Right lobe of liver (tissue), 6 donors: ENCODE results near the gene CCDC167. TPM values are rescaled to one million over a fixed set of nuclear protein-coding genes. Genes with fewer than 3 reads are reported as not detected.
A peak's percentile ranks its signal among the peaks of the same experiment; 100 is the strongest.

ENCODE experiments used
- ATAC-seq, 4 donors: fragments of 200-7000 bp; cut with Tn5 transposase; one replicate each; pipeline ENCODE4 v1.9.1; 2020; ENCODE audit warnings: mild to moderate bottlenecking in 4 of 4, moderate library complexity in 4 of 4
- DNase-seq, 3 donors: peaks; one replicate each; pipeline ENCODE4 v3.0.0-alpha.2; 2020
- H3K27ac ChIP-seq, 3 donors: fragments of 200-600 bp; one replicate each; pipeline ENCODE4 v1.8.0; 2022
- H3K27me3 ChIP-seq, 2 donors: fragments of 200-600 bp; one replicate each; pipeline ENCODE4 v1.8.0; 2022
- H3K36me3 ChIP-seq, 4 donors: fragments of 200-600 bp; sonication (generic) in 1 of 4; one replicate each; pipeline versions ENCODE4 v1.5.1 to v1.8.0; 2017 to 2022; ENCODE audit warnings: control low read depth in 1 of 4
- H3K4me1 ChIP-seq, 4 donors: fragments of 200-600 bp; sonication (generic) in 1 of 4; one replicate each; pipeline versions ENCODE4 v1.5.1 to v1.8.0; 2017 to 2022; ENCODE audit warnings: control low read depth in 1 of 4
- H3K4me3 ChIP-seq, 3 donors: fragments of 200-600 bp; one replicate each; pipeline ENCODE4 v1.8.0; 2022
- H3K9me3 ChIP-seq, 4 donors: fragments of 200-600 bp; sonication (generic) in 1 of 4; one replicate each; pipeline versions ENCODE4 v1.5.1 to v1.8.0; 2017 to 2022; ENCODE audit warnings: control low read depth in 1 of 4
- POLR2A ChIP-seq: fragments of 450-650 bp; IDR thresholded peaks from one replicate; pipeline ENCODE4 v1.6.1; 2017; ENCODE audit warnings: antibody characterized with exemption, mild to moderate bottlenecking
- WGBS: methylation state at CpG from one replicate; pipeline ENCODE4 v1.1.6; 2018; ENCODE audit warnings: low coverage, low lambda C conversion rate; ENCODE audit not compliant: insufficient coverage; ENCODE audit errors: missing lambda C conversion rate; 5-methylcytosine and 5-hydroxymethylcytosine counted together
- intact Hi-C, 2 donors: fragments of 100-400 bp; cut with DNase I; formaldehyde crosslinking; loops; one replicate each; pipeline versions ENCODE4 v1.11.2 to v1.14.1; 2022
- total RNA-seq, 6 experiments: library from RNA; depleted of rRNA in 2 of 6; stranded (reverse); fragments of >200 nt in 2 of 6; fragmentation: NEBNext Ultra II Directional in 3 of 6; extraction: Animal tissue kit (Norgen Biotek cat#: 25700) in 3 of 6; gene quantifications; one replicate each; pipeline versions ENCODE4 v1.1.0 to v1.2.4, GENCODE V29; 2016 to 2023
- TF ChIP-seq, protein P1 (sequence below), 4 donors: fragments of 200-600 bp in 3 of 4; fragments of 450-650 bp in 1 of 4; IDR thresholded peaks; one replicate each; pipeline versions ENCODE4 v1.5.1 to v1.8.0; 2016 to 2022; ENCODE audit warnings: antibody characterized with exemption in 4 of 4, mild to moderate bottlenecking in 2 of 4
- donor health status: DM: no; HTN: yes; CAD: no.
- donor health status: DM: no; HTN: no; CAD: no.
- donor health status: DM: no; HTN: no; CAD: no.
- donor health status: DM: no; HTN: yes; CAD: no.
- donor health status: DM: no; HTN: yes; CAD: no.

CCDC167 gene
- total RNA-seq, 6 experiments from 2014 or later: 16.5 to 103 (median 26.9) TPM

DNA sequence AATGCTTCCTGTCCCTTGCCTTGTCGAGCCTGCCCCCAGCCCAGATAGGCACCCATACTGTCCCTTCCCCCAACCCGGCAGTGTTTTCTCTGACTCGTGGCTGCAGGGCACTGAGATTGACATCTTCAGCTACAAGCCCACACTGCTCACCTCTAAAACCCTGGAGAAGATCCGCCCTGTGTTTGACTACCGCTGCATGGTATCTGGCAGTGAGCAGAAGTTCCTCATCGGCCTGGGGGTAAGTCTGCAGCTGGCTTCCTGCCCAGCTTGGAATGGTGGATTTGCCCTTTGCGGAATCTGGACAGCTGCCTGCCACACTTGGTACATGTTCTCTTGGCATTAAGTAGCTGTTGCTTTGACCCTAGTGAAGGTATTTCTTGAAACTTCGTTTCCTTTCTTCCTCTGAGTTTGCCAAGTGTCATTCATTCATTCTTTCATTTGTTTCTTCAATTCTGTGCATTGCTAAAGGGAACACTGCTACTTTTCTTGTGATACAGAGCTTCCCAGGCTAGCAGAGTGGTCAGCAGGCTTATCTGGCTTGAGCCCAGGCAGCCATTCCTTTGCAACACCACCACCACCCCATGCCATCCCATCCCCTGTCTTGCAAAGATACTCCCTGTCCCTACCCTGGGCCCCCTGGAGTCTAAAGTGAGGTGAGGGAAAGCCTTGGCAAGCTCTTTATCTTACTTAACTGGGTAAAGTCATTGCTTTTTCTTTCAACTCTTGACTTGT lies 26.2 kb downstream of the CCDC167 start:
- DNase-seq: peak; percentile 80 to 93 (median 89)

DNA sequence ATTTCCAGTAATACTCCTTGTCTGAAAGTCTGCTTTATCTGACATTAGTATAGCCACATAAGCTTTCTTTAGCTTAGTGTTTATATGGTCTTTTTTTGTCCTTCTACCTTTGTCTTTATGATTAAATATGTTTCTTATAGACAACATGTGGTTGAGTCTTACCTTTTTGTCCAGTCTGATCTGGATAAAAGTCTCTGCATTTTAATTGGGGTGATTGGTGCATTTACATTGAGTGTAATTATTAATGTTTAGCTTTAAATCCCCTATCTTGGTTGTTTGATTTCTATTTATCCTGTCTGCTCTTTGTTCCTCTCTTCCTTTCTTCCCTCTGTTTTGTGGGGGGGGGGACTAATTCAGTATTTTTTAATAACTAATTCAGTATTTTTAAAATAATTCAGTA lies 32.0 kb downstream of the CCDC167 start:
- Histone ChIP-seq H3K9me3 (peaks cover 0 to 4% (median 0%) of the 10 kb centered on the region in 4 donors), H3K36me3 (peaks cover 0 to 29% (median 12%) of the 10 kb centered on the region in 4 donors), H3K27ac (no peak overlapping the region), H3K4me1 (peaks cover 0 to 1% (median under 1%) of the 10 kb centered on the region in 4 donors), H3K4me3 (no peak overlapping the region), H3K27me3 (no peaks in the 10 kb centered on the region)
- ATAC-seq: no peak
- intact Hi-C loops: no loop called here
- TF ChIP-seq, protein P1, sequence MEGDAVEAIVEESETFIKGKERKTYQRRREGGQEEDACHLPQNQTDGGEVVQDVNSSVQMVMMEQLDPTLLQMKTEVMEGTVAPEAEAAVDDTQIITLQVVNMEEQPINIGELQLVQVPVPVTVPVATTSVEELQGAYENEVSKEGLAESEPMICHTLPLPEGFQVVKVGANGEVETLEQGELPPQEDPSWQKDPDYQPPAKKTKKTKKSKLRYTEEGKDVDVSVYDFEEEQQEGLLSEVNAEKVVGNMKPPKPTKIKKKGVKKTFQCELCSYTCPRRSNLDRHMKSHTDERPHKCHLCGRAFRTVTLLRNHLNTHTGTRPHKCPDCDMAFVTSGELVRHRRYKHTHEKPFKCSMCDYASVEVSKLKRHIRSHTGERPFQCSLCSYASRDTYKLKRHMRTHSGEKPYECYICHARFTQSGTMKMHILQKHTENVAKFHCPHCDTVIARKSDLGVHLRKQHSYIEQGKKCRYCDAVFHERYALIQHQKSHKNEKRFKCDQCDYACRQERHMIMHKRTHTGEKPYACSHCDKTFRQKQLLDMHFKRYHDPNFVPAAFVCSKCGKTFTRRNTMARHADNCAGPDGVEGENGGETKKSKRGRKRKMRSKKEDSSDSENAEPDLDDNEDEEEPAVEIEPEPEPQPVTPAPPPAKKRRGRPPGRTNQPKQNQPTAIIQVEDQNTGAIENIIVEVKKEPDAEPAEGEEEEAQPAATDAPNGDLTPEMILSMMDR (IDR thresholded peaks at IDR 0.05): no peak
- no peak for TF ChIP-seq POLR2A
- no peak for DNase-seq

More for the DNA sequence above, 26.2 kb downstream of the CCDC167 start:
- no peak overlapping the region for H3K4me3 ChIP-seq
- peak; percentile 86 to 95 (median 90) for ATAC-seq
- no peaks in the 10 kb centered on the region for H3K27me3 ChIP-seq
- H3K9me3 ChIP-seq: no peaks in the 10 kb centered on the region
- whole genome bisulfite sequencing: 31% methylated on average over 8 of the region's 8 CpGs
- peaks cover 5 to 42% (median 19%) of the 10 kb centered on the region in 4 donors for H3K36me3 ChIP-seq
- TF ChIP-seq, protein P1 (IDR thresholded peaks at IDR 0.05): no peak
- TF ChIP-seq POLR2A: no peak
- intact Hi-C loops: no loop called here
- peaks cover 0 to 15% (median 3%) of the 10 kb centered on the region in 4 donors for H3K4me1 ChIP-seq
- H3K27ac ChIP-seq: no peak overlapping the region

DNA sequence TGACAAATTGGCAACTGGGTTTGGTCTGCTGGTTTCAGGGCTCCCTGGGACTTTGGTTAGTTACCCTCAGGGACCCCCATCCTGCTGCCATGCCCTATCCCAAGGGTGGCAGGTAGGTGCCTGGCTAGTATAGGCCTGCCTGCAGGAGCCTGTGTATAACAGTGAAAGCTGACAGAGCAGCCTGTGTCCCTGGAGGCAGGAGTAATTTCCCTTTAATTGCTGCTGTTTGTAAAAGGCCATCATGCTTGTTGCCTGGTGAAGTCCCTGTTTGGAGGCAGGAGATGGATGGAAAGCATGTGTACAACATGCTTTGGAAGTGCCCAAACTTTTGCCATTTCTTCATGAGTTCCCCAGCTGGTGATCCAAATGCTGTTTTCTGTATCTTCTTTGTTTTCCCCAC lies 36.6 kb downstream of the CCDC167 start:
- Histone ChIP-seq H3K36me3 (peaks cover 0 to 49% (median 19%) of the 10 kb centered on the region in 4 donors), H3K27me3 (no peaks in the 10 kb centered on the region), H3K4me3 (no peak overlapping the region), H3K4me1 (no peaks in the 10 kb centered on the region), H3K27ac (no peak overlapping the region), H3K9me3 (peaks cover 0 to 4% (median 0%) of the 10 kb centered on the region in 4 donors)
- TF ChIP-seq, protein P1 (IDR thresholded peaks at IDR 0.05): no peak
- no peak for TF ChIP-seq POLR2A
- no peak for ATAC-seq
- DNase-seq: no peak
- intact Hi-C loops: no loop called here

DNA sequence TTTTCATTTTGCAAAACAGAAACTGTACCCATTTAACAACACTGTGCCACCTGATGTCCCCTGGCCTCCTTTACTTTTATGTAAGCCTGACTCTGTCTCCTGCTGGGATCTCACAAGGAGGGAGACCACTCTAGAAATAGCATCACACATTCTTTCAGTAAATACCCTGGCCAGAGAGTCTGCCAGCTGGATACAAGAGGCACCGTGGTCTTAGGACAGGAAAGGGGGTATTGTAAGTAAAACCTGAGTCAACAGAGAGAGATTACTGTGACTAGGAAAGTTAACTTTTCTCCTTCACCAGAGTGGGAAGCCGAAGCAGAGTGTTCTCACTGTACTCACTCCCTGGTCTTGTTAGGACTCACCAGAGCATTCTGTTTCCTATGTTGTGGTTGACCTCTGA lies 38.9 kb downstream of the CCDC167 start:
- WGBS: 83% methylated on average over 1 of the region's 2 CpGs
- Histone ChIP-seq H3K4me3 (no peak overlapping the region), H3K27me3 (no peaks in the 10 kb centered on the region), H3K4me1 (no peaks in the 10 kb centered on the region), H3K36me3 (peaks cover 0 to 51% (median 19%) of the 10 kb centered on the region in 4 donors), H3K27ac (no peak overlapping the region), H3K9me3 (no peaks in the 10 kb centered on the region)
- ATAC-seq (no peak), DNase-seq (no peak)
- TF ChIP-seq, protein P1 (IDR thresholded peaks at IDR 0.05): no peak
- TF ChIP-seq POLR2A: no peak
- intact Hi-C loops: no loop called here
